IPS-18a (cell line): ENCODE measurements around the gene SMIM10.
"Not testable (repeated sequence)": the region's sequence is repeated elsewhere in the genome, so short reads cannot be mapped to it uniquely, and the experiment has no call there.

Experiments
- H3K27ac ChIP-seq: one replicate; pipeline ENCODE4 v1.5.1; 2013; ENCODE audit warnings: low read length
- H3K27me3 ChIP-seq: one replicate; pipeline ENCODE4 v1.6.1; 2013; ENCODE audit warnings: mild to moderate bottlenecking, low read length; ENCODE audit not compliant: control insufficient read depth, insufficient read depth
- H3K36me3 ChIP-seq: one replicate; pipeline ENCODE4 v1.6.1; 2013; ENCODE audit warnings: low read depth, low read length; ENCODE audit not compliant: control insufficient read depth
- H3K4me1 ChIP-seq: one replicate; pipeline ENCODE4 v1.6.1; 2013; ENCODE audit warnings: low read depth, low read length; ENCODE audit not compliant: control insufficient read depth
- H3K4me3 ChIP-seq: one replicate; pipeline ENCODE4 v1.5.1; 2013; ENCODE audit warnings: low read length
- H3K9ac ChIP-seq: one replicate; pipeline ENCODE4 v1.6.1; 2013; ENCODE audit warnings: mild to moderate bottlenecking, low read length, moderate library complexity
- H3K9me3 ChIP-seq: one replicate; pipeline ENCODE4 v1.6.1; 2013; ENCODE audit warnings: low read depth, low read length; ENCODE audit not compliant: control insufficient read depth

Gene SMIM10

GRCh38 chrX:134990801-134991481 lies at the start of gene SMIM10:
SMIM10 (plus strand) TSS chrX:134990991; CDS start chrX:134991096, 105 bp downstream.
- peak within 1 kb of the TSS; percentile 36 for H3K9ac ChIP-seq

DNA sequence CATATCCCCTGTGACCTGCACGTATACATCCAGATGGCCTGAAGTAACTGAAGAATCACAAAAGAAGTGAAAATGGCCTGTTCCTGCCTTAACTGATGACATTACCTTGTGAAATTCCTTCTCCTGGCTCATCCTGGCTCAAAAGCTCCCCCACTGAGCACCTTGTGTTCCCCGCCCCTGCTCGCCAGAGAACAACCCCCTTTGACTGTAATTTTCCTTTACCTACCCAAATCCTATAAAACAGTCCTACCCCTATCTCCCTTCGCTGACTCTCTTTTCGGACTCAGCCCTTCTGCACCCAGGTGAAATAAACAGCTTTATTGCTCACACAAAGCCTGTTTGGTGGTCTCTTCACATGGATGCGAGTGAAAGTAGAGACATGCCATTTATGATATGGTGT lies 44.4 kb upstream of the SMIM10 start:
- H3K4me1 ChIP-seq, H3K27me3 ChIP-seq, H3K27ac ChIP-seq, H3K9ac ChIP-seq, H3K36me3 ChIP-seq: not testable (repeated sequence)
- H3K9me3 ChIP-seq: peaks cover 12% of the 10 kb centered on the region
- H3K4me3 ChIP-seq: peak overlapping the region; percentile 38

More at GRCh38 chrX:134990801-134991481, at the start of gene SMIM10:
- no peaks in the 10 kb centered on the region for H3K36me3 ChIP-seq
- peak within 1 kb of the TSS; percentile 53 for H3K4me3 ChIP-seq
- no peak within 1 kb of the TSS for H3K27ac ChIP-seq
- H3K9me3 ChIP-seq: peaks cover 12% of the 10 kb centered on the region
- H3K27me3 ChIP-seq: peaks cover 11% of the 10 kb centered on the region
- peaks cover 10% of the 10 kb centered on the region for H3K4me1 ChIP-seq

DNA sequence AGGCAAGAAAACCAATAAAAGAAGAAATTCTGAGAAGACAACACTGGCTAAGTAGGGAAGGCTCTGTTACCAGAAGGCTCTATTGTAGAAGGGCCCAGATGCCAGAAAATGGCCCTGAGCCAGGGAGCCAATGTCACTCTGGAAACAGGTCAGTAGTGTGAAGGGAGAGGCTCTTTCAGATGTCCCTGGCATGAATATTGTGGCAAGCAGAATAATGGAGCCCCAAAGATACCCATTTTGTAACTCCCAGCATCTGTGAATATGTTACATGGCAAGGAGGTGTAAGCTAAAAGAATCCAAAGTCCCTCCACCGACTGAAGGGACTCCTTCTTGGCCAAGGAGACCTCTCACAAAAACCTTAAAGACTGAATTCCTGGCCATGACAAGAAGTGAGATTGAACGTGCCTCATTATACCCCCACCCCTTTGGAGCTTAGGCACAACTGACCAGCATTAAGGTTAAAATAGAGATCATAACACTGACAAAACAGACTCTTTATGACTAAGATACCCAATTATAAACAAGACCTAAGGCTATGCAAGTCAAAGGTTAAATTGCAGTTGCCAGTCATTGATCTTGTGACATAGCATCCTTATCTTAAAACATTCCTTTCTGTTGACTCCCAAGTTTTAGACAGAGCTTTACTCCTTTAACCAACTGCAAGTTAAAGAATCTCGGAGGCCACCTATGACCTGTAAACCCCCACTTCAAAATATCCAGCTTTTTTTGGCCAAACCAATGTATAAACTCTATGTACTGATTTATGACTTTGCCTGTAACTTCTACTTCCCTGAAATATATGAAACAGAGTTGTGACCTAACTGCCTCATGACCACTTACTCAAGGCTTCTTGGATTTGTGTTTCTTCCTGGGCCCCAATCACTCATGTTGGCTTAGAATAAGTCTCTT lies 42.2 kb upstream of the SMIM10 start:
- H3K4me1 ChIP-seq: no peaks in the 10 kb centered on the region
- H3K27me3 ChIP-seq: no peaks in the 10 kb centered on the region
- H3K27ac ChIP-seq: no peak overlapping the region
- H3K9me3 ChIP-seq: peaks cover 12% of the 10 kb centered on the region
- no peak overlapping the region for H3K4me3 ChIP-seq
- H3K9ac ChIP-seq: no peak overlapping the region
- no peaks in the 10 kb centered on the region for H3K36me3 ChIP-seq

DNA sequence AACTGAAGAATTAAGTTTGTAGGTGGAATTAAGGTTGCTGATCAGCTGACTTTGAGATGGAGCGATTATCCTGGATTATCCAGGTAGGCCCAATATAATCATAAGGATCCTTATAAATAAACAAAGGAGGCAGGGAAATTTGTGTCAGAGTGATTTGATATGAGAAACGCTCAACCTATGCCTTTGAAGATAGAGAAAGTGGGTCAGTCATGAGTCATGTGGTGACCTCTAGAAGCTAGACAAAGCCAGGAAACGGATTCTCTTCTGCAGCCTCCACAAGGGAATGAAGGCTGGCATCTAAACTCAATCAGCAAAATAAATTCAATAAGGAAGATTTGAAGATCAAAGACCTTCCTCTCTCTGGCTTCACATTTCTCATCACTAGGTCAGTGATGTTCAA lies 41.5 kb upstream of the SMIM10 start:
- no peaks in the 10 kb centered on the region for H3K27me3 ChIP-seq
- peaks cover 10% of the 10 kb centered on the region for H3K9me3 ChIP-seq
- no peak overlapping the region for H3K9ac ChIP-seq
- H3K4me3 ChIP-seq: no peak overlapping the region
- no peak overlapping the region for H3K27ac ChIP-seq
- H3K36me3 ChIP-seq: no peaks in the 10 kb centered on the region
- no peaks in the 10 kb centered on the region for H3K4me1 ChIP-seq

- Histone ChIP-seq H3K27ac (no peak overlapping the region), H3K36me3 (no peaks in the 10 kb centered on the region), H3K9ac (no peak overlapping the region), H3K4me3 (no peak overlapping the region), H3K9me3 (no peaks in the 10 kb centered on the region), H3K27me3 (no peaks in the 10 kb centered on the region), H3K4me1 (no peaks in the 10 kb centered on the region)
Observed at GRCh38 chrX:134957836-134958235, 33.0 kb upstream of the SMIM10 start.

GRCh38 chrX:134960366-134960765 lies 30.4 kb upstream of the SMIM10 start:
- H3K9ac ChIP-seq, H3K36me3 ChIP-seq, H3K4me3 ChIP-seq, H3K27me3 ChIP-seq, H3K4me1 ChIP-seq, H3K9me3 ChIP-seq, H3K27ac ChIP-seq: not testable (repeated sequence)

DNA sequence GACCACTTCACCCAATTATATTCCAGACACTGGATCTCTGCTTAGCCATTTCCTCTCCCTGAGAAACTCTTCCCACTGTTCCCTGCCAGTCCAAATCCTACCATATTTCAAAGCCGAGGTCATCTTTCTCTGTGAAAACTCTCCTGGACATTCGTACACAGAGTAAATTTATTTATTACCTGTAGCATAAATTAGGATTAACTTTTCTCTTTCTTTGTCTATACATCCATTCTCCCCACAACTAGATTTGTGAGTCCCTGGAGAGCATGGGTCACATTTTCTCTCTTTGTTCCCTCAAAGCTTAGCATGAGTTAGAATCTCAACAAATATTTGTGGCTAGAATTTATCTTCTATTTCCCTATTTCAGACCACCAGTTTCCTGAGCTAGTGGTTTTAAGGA lies 27.8 kb upstream of the SMIM10 start:
- Histone ChIP-seq H3K9ac (no peak overlapping the region), H3K9me3 (no peaks in the 10 kb centered on the region), H3K4me3 (no peak overlapping the region), H3K27ac (no peak overlapping the region), H3K27me3 (no peaks in the 10 kb centered on the region), H3K36me3 (no peaks in the 10 kb centered on the region), H3K4me1 (no peaks in the 10 kb centered on the region)

DNA sequence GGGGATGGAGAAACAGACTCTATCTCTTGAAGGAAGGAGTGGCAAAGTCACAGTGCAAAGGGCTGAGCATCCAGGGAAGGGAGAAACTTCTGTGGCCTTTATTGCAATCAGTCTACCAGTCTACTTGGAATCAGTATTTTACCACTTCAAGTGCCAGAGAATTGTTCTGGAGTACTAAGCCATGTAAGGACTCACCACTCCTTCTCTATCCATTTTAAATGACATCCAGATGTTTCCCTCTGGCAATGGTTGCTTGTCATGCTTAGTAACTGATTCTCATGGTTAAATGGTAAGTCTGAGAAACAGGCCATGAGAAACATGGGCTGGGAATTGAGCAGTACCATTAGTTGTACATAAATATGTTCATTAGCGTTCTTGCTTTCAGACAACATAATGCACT lies 21.1 kb upstream of the SMIM10 start:
- Histone ChIP-seq H3K27me3 (no peaks in the 10 kb centered on the region), H3K27ac (no peak overlapping the region), H3K9ac (no peak overlapping the region), H3K9me3 (peaks cover 3% of the 10 kb centered on the region), H3K36me3 (no peaks in the 10 kb centered on the region), H3K4me3 (no peak overlapping the region), H3K4me1 (no peaks in the 10 kb centered on the region)

GRCh38 chrX:134971926-134972325 lies 18.9 kb upstream of the SMIM10 start:
- Histone ChIP-seq H3K36me3 (no peaks in the 10 kb centered on the region), H3K4me1 (no peaks in the 10 kb centered on the region), H3K4me3 (no peak overlapping the region), H3K9ac (no peak overlapping the region), H3K9me3 (peaks cover 8% of the 10 kb centered on the region), H3K27me3 (no peaks in the 10 kb centered on the region), H3K27ac (no peak overlapping the region)

GRCh38 chrX:134975516-134975915 lies 15.3 kb upstream of the SMIM10 start:
- H3K4me3 ChIP-seq: no peak overlapping the region
- no peaks in the 10 kb centered on the region for H3K36me3 ChIP-seq
- no peaks in the 10 kb centered on the region for H3K27me3 ChIP-seq
- H3K4me1 ChIP-seq: no peaks in the 10 kb centered on the region
- H3K9me3 ChIP-seq: peaks cover 8% of the 10 kb centered on the region
- no peak overlapping the region for H3K9ac ChIP-seq
- H3K27ac ChIP-seq: no peak overlapping the region

- H3K4me1 ChIP-seq: no peaks in the 10 kb centered on the region
- H3K9ac ChIP-seq: no peak overlapping the region
- H3K4me3 ChIP-seq: no peak overlapping the region
- H3K27me3 ChIP-seq: no peaks in the 10 kb centered on the region
- H3K9me3 ChIP-seq: peaks cover 6% of the 10 kb centered on the region
- H3K27ac ChIP-seq: no peak overlapping the region
- no peaks in the 10 kb centered on the region for H3K36me3 ChIP-seq
Observed at GRCh38 chrX:134981910-134982309, 8.9 kb upstream of the SMIM10 start.
